ENCODE data around the gene PROX1.

PROX1 gene

DNA sequence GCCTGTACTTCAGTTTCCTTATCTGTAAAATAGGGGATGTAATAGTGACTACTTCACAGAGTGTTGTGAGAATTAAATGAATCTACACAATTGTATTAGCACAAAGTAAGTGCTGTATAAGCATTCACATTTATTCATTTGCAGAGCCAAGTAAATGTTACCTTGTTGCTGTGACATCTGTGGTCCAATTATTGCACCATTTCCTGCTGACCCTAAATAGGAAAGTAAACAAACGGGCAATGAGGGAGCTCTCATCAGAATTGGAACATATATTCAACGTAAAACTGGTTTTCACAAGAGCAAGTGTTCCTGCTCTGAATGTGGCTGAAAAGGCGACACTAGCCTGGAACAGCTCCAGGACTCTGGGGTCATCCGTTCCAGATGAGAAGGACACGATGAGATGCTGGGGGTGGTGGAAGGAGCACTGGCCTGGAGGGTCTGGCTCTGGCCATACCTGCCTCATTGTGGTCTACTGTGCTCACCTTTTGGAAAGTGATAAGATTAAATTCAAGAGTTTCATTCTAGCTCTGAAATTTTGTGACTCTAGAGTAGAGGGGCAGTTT is 34.5 kb downstream of the PROX1 start:
- DNase-seq (ENCODE audit: low spot score) = no peak

DNA sequence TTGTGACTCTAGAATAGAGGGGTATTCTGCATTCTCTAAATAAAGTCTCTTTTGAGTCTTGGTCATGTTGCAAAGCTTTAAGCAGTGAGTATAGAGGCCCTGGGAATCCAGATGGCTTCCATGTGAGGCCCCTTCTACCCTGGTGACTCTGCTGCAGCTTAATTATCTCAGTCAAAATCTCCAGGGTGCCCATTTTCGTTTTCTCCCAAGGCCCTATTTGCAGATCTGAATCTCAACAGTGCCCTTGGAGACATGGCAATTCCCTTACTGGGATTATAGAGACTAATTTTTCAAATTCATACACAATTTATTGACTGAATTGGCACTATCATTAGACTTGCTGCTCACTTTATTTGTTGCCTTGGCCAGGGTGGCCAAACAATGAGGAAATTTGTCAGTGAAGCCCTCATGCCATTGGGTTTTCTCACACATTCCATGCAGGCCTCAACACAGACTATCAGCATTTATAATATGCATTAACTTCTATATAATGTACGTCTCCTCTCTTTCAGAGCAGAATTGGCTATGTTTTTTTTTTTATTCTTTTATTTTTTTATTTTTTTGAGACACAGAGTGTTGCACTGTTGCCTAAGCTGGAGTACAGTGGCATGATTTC is 35.1 kb downstream of the PROX1 start:
- DNase-seq (ENCODE audit: low spot score) = no peak

DNA sequence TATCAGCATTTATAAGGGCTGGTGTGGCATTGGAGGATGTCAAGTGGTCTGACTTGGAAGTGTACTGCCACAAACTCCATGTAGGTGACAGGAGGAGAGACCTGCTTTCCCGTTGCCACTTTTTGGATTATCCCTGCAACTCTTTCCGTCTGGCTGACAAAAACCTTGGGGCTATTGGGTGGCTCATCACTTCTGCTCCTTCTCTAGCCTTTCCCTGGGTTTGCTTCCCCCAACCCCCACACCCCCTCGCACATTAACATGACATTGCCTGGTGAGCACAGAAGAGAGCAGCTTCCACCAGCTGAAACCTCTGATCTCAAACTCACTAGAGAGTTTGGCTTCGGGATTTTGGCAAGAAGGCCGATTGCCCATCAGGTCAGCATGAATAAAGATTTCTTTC is 39.2 kb downstream of the PROX1 start:
- DNase-seq (ENCODE audit: low spot score) = no peak

DNA sequence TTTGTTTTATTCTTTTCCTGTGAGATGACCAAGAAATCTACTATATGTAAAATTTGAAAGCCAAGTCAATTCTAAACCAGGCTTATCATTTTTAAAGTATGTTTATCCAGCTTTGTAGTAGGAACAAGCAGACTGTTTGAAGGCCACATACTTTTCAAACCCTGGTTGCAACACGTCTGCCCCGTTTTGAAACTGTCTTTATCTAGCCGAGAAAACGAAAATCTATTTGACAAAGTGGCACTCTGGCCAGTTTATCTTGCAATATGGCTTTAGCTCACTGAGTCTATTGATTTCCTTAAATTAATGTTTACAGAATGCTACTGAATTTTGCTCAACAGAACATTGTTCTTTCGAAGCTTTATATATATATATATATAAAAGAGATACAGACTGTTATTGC is 39.7 kb downstream of the PROX1 start:
- no peak for DNase-seq (ENCODE audit: low spot score)

DNA sequence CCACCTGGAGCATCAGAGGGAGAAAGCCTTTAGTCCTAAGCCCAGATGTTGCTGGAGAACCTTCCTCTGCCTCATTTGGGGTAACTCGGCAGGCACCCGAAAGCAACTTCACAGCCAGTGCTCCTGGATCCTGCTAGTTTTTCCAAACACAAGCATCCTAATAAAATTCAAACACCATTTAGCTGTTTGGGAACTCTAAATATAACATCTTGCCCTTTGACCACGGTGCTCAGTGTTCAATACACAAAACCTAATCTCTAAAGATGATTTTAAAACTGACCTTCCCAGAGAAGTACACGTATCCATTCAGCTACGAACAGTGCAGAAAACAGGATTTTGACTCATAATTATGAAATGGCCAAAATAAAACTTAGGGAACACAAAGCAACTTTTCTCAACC is 40.3 kb downstream of the PROX1 start:
- no peak for DNase-seq (ENCODE audit: low spot score)

DNA sequence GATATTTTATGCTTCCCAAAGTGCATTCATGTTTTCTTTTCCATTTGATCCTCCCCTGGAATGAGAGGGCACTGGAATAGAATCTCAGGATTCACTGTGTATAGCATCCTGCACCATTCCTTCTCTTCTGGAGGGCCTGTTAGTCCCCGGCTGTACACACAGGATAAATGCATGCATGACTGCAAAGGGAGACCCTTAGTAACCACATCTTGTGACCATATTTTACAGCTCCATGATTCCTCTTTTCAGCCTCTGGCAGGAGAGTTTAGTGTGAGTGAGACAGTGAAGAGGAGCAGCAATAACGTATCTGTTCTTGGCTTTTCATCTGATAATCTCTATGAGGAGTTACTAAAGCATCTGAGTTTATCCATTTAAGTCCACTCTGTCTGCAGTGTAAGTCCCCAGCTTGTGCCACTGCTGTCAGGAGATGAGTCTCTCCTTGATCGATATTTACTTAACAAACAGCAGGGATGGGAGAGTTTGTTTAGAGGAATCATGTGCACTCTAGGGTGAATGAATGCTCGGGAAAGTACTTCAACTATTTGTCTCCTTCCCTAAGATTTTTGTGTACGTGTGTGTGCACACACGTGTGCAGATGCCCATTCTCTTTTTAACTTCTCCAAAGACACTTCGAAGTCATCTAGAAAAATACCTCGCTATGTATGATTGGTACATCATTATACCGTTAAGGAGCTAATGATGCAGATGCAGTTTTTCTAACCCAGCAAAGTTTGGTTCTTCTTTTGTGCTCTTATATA is 41.1 kb downstream of the PROX1 start:
- peak; percentile 35 for DNase-seq (ENCODE audit: low spot score)

DNA sequence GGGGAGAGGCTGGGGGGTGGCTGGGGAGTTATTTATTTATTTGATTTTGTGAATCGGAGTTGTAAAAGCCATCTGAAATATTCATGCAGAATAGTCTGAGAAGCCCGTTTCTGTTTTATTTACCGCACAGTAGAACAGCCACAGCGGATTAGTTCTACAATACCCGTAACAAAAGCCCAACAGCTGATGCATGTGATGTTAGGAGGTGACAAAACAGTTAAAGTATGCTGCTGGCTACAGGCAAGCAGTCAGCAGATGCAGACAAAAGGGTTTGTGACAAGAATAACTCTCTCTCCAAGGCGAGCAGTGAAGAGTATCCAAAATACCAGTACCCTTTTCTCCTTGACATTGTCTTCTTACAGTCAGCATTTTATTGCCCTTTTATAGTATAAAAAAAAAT is 42.0 kb downstream of the PROX1 start:
- no peak for DNase-seq (ENCODE audit: low spot score)

DNA sequence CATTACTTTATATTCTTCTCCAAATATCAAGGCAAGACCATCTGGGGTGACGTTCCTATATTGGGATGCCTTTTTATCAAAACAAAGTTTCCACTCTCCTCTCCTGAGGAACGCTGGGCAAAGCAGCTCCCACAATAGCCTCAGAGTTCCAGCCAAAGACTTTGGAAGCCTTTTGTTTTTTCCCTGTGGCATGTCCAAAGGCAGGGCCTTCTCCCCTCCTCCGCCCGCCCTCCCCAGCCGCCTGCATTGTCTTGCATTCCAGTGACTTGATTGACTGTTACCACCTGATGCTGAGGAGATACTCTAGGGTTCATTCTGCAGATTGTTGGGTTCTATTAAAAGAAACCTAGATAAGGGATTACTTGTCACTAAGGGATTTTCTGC is 43.5 kb downstream of the PROX1 start:
- DNase-seq (ENCODE audit: low spot score) = no peak

DNA sequence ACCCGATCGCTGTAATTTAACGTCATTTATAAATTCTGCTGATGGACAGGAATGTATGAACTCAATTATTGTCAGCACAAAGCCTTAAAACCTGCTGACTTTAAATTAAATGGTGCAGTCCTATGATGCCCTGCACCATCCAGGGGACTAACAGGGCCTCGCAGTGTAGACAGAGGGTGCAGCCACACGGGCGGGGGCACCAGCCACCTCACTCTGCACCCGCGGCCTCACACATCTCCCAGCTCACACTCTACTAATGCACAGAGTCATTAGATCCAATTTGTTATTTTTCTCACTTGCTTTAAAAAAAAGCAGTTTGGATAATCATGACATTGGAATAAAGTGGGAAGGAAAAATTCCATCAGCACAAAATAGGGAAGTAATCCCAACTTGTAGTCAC is 49.7 kb downstream of the PROX1 start:
- DNase-seq (ENCODE audit: low spot score) = no peak

DNA sequence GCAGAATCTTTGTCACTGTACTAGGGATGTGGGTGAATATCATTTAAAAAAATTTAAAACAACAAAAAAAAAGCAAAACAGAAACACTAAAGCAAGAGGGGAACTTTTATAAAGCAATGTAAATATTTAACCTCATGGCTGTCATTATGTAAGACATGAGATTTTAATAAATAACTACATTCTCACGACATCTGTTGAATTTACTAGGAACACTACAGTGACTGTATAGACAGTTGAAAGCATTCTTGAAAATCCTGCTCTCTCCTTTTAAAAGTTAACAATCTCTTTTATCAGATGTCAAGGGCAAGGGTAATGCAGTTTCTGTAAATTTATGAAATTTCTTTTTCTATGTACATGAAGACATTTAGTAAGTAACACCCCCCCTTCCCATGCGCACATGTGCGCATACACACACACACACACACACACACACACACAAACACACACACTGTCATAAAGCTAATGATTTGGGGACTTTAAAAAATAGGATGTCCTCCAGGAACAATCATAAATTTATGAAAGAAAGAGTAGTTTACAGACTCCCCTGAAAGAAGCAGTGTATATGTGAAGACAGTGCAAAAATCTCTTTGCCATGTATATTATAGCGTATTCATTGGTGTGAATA is 51.7 kb downstream of the PROX1 start:
- no peak for DNase-seq (ENCODE audit: low spot score)

DNA sequence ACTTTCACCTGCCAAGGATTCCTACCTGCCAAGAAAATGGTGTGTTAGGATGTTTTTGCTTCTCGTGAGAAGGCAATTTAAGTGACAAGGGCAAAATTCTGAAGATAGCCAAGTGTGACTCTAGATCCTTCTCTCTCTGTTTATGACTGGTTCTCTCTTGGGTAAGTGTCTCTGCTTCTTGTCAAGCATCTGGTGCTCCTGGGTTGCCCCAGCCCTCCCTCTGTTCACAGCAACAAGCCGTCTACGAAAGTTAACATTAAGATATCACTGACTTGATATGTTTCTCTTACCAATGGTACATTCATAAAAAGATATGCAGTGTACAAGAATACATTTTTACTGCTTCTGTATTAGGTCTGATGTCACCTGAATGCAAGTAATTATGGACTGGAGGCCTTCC is 55.4 kb downstream of the PROX1 start:
- DNase-seq (ENCODE audit: low spot score) = no peak

DNA sequence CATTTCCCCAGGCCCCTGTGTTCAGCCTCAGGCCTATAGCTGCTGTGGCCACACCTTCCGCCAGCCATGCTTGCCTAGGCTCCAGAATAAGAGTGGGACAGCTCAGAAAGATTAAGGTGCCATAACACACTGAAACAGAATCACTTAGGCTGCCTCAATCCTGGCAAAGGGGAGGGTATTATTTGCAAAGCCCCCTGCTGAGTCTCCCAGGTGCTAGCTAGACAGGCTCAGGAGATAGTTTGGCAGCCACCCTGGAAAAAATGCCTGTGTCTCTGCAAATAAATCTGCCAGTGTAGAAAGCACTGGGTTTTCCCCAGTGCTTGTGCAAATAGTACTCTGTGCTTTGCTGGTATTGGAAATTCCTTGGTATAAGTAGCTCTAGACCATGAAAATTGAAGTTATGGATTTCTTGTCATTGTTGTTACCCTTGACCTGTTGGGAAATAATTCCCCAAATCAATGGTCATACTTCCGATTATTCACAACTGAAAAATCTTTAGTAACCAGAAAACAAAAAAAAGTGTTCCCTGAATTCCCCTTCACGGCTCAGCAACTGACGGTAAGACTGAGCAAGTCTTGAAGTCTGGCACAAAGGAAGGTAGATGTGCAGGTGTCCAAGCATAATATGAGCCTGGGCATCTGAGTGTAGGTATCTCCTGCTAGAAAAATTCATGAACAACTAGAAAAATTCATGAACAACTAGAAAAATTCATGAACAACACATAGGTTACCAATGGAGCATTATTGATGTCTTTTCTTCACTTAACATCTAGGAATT is 56.9 kb downstream of the PROX1 start:
- no peak for DNase-seq (ENCODE audit: low spot score)

DNA sequence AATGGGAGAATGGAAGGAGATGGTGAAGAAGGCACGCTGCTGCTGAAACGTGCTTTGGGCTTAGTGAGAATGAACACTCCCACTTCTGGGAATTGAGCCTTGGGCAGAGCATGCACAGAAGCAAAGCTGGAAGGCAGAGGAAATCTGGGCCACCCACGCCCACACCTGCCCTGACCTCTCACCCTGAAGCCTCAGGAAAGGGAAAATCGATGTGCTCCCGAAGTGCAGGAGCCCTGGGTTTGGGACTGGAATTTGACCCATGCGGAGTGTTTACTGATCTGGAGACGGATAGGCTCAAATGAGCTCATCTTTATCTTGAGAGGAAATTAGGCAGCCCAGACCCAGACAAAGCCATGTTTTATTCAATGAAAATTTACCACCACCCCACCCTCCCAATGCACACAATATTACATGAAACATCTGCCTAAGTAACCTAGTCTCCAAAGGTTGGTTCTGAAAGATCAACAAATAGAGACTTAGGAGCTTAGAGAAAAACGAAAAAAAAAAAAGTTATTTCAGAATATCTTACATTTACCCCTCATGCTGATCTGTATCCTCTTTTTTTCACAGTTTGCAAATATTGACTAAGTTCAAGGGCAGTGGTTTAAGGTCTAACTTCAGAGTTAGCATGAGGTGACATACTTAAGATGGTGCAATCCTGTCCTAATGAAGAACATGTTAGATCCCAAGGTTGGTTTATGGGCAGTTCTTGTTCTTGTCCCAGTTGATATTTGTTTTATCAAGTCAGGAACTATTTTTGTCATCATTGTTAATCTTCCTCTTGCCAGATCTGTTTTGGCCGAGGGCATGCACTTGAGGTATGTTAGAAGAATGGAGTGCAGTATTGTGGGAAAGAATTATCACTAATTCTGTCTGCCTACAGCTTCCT is 63.0 kb downstream of the PROX1 start:
- peak; percentile 21 for DNase-seq (ENCODE audit: low spot score)

DNA sequence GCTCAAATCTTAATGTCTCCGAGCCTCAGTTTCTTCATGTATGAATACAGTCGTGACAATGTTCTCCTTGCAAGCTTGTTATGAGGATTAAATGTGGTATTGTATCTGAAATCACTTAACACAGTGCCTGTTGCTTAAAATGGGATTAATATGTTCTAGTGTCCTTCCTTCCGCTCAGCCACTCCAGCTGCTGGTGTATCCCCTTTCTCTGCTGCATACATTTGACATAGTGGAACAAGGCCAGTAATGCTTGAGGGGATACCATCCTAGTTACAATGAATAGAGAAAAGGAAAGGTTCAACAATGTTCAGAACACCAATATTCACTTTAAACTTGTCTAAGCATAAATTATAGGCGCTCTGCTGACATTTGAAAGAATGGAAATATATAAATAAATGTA is 64.0 kb downstream of the PROX1 start:
- DNase-seq (ENCODE audit: low spot score) = no peak

DNA sequence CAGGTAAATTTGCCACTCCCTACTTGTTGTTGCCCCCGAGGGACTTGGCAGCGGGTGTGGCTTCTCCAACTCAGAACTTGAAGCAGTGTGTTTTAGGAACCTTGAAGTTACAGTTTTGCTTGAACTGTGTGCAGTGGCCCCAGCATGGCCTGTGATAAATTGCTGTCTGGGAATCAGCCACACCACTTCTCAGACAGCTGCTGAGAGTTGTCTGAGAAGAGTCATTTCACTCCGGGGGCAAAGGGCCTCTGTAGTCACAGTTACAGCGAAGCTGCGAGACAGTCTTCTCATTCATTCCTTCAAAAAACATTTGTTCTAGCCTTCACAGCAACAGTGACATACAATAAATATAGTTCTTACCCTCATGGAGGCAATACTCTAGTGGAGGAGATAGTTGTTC is 70.3 kb downstream of the PROX1 start:
- DNase-seq (ENCODE audit: low spot score) = no peak

DNA sequence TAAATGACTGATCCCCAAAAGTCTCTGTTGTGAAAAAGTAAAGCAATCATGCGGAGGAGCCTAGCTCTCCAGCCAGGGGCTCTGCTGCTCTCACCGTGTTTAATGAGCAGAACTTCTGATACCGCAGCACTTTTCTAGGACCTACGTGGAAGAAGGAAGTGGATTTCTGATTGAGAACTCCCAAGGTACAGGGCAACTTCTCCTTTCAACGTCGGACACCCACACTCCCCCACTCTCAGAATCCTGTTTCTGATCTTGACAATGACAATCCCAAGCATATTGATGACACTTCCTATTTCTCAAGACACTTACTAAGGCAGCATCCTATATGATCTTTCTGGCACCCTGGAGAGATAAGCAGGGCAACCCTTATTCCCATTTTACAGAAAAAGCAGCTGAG is 78.4 kb downstream of the PROX1 start:
- no peak for DNase-seq (ENCODE audit: low spot score)

DNA sequence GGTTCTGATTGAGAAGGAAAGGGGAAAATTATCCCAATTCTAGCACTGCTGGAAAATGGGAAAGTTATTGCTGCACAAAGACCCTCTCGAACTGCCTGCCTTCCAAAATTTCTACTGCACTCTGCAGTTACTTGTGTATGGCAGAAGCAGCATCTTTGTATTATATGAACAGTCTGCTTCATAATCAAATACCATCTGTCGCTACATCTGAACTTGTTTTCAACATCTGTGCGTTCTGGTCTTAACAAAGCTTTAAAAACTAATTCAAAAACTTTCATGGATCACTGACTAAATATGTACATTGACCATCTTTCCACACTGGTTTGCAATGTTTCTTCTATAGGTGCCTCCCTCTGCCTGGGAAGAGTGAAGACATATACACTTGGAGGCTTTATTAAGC is 79.2 kb downstream of the PROX1 start:
- no peak for DNase-seq (ENCODE audit: low spot score)

DNA sequence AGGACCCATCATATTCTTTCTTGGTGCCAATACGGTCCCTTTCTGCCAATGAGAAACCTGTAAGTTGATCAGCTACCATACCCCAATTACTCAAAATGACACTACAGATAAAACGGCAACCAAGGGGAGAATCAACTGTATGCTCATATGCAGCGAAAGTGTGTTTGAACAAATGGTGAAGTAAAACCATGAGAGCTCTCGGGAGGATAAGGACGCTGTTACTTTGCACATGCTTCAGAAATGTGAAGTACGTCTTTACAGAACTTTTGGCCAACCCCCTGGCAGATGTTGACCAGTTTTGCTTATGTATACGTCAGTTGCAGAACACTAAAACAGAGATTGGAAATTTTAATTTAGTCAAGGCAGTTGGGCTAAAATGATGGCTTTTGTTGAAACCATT is 79.6 kb downstream of the PROX1 start:
- no peak for DNase-seq (ENCODE audit: low spot score)

DNA sequence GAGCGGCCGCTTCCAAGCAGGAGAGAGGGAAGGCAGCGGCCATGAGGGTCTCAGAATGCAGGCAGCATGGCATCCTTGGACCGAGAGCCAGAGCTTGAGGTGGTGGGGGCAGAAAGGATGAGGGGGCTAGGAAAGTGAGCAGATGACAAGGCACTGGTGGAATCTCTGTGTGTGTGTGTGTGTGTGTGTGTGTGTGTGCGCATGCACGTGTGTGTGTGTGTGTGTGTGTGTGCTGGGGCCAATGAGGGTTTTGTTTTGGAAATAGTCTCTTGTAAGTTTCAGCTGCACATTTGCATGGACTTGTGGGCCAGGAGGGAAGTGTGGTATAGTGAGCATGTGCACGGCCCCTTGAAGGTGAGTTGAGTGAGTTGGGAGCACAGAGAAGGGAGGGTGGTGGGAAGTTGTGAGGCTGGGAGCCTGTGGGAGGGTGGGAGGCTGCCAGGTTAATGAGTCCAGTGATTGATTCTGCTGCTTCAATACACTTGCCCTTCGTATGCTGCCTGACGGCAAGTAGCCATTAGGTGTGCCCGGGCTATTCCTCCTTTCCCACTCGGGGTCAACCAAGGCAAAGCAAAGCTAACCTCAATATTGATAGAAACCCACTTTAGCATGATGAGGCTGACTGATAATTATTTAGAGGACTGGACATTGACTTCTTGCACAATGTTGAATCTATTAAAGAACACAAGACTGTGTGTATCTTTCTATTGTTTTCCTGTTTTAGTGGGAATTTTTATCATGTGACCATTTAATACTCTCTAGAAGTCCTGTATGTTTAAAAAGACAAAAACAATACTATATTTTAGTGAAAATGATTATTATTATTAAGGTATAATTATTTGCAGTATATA is 80.3 kb downstream of the PROX1 start:
- DNase-seq (ENCODE audit: low spot score) = no peak

DNA sequence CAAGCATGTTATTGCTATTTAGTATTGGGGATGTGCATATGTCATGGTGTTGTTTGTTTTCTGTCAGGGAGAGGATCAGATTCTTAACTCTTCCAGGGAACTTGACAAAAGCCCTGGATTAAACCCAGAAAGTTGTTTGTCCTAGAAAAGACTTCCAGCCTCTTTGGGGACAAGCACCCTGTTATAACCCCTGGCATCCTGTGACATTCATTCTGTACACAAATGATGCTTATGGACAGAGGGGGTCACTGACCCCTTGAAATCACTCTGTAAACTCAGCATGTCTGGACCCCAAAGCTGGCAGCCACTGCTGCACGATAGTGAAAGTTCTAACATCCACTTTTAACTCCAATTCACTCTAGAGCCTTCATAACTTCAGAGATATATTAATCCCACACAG is 81.2 kb downstream of the PROX1 start:
- no peak for DNase-seq (ENCODE audit: low spot score)

Measured in SK-N-DZ (cell line).